Forelimb muscle (tissue), 1 donor: ENCODE data around the gene ZC3H15. TPM values are rescaled to one million over a fixed set of nuclear protein-coding genes. Genes with fewer than 3 reads are reported as not detected.

ENCODE experiments used
- DNase-seq: peaks from one replicate; pipeline ENCODE4 v3.0.0-alpha.2; 2013; ENCODE audit warnings: low read depth
- polyA plus RNA-seq: library from polyadenylated mRNA; unstranded; fragments of 120-200 nt; gene quantifications from one replicate; pipeline ENCODE4 v1.2.1, GENCODE V29; 2013; ENCODE audit not compliant: insufficient read length

ZC3H15 gene
- polyA plus RNA-seq, 1 donor = 73.3 TPM

DNA sequence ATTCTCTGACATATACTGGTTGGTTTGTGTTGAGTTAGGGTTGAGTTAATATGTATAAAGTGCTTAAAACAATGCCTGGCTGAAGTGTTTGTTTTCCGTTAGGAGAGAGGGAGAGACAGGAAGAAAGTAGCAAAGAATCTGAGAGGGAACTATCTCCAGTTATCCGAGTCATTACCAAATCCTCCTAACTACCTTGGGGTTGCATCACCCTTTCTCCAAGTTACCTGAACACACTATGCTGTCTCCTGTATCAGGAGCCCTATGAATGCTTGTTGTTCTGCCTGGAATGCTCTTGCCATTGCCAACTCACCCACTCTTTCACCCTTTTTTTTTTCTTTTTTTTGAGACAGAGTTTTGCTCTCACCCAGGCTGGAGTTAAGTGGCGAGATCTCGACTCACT is 55.9 kb downstream of the ZC3H15 start:
- no peak for DNase-seq

DNA sequence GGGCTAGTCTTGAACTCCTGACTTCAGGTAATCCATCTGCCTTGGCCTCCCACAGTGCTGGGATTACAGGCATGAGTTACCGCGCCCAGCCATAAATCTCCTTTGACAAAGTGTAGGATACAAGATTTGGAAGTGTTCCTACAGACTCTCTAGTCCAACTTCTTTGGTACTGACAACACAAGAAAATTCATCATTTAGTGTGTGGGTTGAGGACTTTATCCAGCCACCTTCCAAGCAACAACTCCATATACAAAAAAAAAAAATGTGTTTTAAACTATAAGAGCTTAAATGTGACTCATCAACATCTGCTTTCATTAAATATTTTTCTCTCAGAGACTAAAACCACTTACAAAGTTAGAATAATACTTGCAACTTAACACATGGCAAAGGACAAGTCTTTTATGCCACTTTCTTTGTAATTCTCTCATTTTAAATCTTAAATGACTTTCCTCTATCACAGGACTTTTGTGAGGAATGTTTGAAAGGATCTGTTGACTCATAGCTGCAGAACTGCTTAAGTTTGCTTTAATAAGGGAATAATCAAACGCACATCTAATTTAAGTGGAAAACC is 57.6 kb downstream of the ZC3H15 start:
- no peak for DNase-seq

DNA sequence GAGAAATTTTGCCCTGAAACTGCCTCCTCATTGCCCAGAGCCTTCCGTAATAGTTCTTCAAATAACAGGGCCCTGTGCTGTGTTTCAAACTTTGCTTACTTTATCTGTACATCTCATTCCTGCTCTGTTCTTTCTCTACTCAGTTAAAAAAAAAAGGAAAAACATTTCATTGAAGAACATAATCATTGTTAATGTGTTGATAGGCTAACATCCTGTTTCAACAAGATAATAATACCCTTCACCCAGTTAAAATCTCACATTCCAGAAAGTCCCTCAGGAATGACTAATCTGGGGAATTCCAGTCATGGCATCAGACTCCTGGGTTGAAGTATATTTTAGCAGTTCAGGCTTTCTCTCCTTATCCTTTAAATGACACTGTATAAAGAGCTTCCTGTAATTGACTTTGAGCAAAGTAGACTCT is 58.2 kb downstream of the ZC3H15 start:
- DNase-seq = no peak

DNA sequence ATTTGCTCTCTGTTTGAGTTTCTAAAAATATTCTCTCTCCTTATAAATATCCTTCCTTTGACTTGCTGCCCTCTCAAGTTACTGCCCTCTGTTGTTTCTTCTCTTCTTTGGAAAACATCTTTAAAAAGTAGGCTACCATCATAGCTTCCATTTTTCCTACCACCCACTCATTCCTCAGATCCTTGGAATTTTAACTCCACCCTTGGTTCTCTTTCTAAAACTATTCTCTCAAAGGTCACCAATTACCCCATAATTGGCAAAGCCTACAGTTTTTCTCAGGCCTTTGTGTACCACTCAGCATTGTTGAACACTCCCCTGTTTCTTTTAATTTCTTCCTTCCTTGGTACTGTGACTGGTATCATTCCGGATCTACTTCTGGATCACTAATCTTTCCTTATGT is 60.8 kb downstream of the ZC3H15 start:
- DNase-seq = no peak

DNA sequence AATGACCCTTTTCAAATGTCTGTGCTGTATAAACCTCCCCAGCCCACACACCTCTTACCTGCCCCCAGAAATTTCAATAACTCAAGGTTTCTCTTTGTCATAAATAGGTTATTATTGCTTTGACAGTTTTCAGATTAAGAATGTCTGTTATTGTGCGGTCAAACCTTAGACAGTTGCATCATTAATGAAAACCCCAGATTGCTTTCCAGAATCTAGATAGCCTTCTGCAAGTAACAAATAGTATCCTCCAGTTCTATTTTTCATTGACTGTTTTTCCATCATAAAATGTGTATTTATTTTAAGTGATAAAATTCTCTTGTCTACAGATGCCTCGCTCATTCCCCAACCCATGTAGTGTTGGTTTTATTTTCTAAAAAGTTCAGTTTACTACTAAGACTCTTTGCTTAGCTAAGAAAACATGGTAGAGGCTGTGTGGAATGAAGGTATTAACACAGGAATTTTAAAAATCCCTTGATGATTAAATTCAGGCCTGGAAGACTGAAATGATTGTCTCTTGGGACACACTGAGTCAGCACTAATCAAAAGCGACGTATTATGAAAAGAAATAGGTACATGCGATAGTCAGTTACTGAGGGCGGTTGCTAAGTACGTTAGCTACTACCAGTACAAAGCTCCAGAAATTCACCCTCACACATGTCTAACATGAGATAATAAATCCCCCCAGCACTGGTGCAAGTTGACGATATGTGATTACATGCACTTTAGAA is 65.4 kb downstream of the ZC3H15 start:
- no peak for DNase-seq

DNA sequence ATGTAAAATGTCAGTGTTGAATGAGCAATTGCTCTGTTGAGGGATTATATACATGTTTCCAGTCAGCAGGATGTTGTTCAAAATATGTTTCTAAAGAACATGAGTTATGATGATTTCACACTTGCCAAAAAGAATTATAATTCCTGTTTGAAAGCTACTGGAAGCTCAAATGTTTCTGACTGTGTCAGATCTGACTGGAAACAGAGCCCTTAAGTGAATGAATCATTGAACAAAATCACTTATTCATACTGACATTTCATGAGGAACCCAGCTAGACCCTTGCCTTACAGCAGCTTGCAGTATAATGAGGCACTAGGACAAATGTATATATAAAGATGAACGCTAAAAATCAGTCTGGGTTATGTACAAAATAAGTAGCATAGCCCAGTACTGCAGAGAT is 68.4 kb downstream of the ZC3H15 start:
- no peak for DNase-seq

DNA sequence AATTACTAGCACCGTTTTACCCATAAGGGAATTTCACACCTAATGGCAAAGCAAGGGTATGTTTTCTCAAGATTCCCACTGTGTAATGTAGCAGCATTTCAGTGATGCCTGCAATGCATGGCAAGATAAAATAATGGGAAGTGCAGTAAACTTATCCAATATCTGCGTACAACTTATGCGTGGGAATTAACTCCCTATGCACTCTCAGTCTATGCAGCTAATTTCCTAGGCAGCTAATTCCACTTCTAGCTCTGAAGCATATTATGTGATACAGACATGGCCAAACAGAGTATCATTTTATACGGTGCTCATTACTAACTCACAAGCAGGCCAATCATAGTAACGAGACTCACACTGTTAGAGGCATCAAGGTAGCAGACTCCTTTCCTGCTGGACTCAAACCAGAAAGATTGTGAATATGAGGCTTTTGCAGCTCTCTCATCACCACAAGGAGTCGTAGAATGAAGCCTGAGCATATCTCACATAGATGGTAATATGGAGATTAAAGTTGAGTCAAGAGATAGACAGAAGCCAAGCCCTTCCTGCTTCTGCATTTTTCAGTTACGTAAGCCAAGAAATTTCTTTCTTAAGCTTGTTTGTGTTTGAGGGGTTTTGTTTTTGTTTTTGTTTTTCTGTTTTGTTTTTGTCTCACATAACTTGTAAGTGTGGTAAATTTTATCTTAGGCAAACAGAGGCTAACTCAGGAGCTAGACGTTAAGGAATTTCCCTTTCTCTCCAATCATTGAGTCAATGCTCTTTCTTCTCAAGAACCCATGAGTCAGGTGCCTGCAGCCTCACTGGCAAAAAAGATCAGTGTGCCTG is 69.0 kb downstream of the ZC3H15 start:
- DNase-seq = no peak

DNA sequence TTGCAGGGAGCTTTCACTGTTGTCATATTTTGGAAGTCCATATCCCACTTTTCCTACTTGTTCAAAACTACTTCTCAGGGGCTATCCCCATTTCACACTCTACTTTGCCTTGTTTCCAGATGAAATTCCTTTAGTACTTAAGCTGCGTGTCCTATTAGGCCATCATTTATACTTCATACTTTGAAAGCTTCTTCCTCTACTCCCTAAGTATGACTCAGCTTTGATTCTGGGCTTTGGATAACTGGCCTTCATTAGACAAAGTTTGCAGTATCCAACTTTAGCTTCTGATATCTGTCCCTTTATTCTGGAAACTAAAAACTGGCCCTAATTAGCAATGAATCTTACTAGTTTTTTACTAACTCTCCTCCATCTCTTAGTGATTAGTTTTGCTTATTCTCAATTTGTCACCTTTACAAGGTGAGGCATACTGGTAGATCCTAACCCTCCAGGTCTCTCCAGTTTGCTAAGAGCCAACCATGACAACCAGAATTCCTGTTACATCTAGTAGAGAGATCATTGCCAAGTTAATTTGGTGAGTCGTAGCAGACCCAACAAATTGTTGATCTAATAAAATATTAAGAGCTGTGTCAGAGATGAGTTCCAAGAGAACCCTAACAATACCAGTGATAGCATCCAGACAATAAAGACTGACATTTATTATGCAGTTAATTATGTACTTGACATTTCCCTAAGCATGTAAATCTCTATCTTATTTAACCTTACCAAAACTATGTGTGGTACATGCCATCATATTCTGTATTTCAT is 72.6 kb downstream of the ZC3H15 start:
- no peak for DNase-seq

Other genes starting within 250 kb of the ZC3H15 start
- gene ITGAV, start 103.8 kb downstream of the ZC3H15 start, polyA plus RNA-seq = 22.3 TPM
- gene FAM171B, start 207.8 kb downstream of the ZC3H15 start, polyA plus RNA-seq = 12.5 TPM